Left renal cortex interstitium (tissue), 4 donors: Measurements from ENCODE around the gene MAML3. TPM values are rescaled to one million over a fixed set of nuclear protein-coding genes. Genes with fewer than 3 reads are reported as not detected.

ENCODE experiments used
- DNase-seq, 4 donors: peaks; one replicate each; pipeline ENCODE4 v3.0.0-alpha.2; 2013; ENCODE audit warnings: low read depth in 4 of 4, low spot score in 2 of 4, missing footprints in 1 of 4
- polyA plus RNA-seq, 4 donors: library from polyadenylated mRNA; unstranded; fragments of 120-200 nt; gene quantifications; one replicate each; pipeline ENCODE4 v1.2.1, GENCODE V29; 2013; ENCODE audit not compliant: insufficient read length in 4 of 4

The MAML3 gene
- polyA plus RNA-seq, 4 donors = 14.8 to 22.5 (median 17.4) TPM

GRCh38 chr4:140106289-140106844, 47.6 kb downstream of the MAML3 start:
- DNase-seq = no peak

- DNase-seq = no peak
Measured at GRCh38 chr4:140105436-140105835, 48.5 kb downstream of the MAML3 start.

GRCh38 chr4:140103676-140104075, 50.3 kb downstream of the MAML3 start:
- no peak for DNase-seq

GRCh38 chr4:140102421-140102820, 51.6 kb downstream of the MAML3 start:
- DNase-seq = no peak

- no peak for DNase-seq
Measured at GRCh38 chr4:140100771-140101170, 53.2 kb downstream of the MAML3 start.

- no peak for DNase-seq
Measured at GRCh38 chr4:140099983-140100382, 54.0 kb downstream of the MAML3 start.

GRCh38 chr4:140098455-140099160, 55.4 kb downstream of the MAML3 start:
- no peak for DNase-seq

- DNase-seq = no peak
Measured at GRCh38 chr4:140097572-140097971, 56.4 kb downstream of the MAML3 start.

- DNase-seq = no peak
Measured at GRCh38 chr4:140096921-140097320, 57.1 kb downstream of the MAML3 start.

GRCh38 chr4:140096483-140096861, 57.5 kb downstream of the MAML3 start:
- DNase-seq = no peak

GRCh38 chr4:140095694-140096482, 58.1 kb downstream of the MAML3 start:
- DNase-seq = no peak

- no peak for DNase-seq
Measured at GRCh38 chr4:140094438-140095420, 59.3 kb downstream of the MAML3 start.

GRCh38 chr4:140092094-140092851, 61.7 kb downstream of the MAML3 start:
- DNase-seq = no peak

- no peak for DNase-seq
Measured at GRCh38 chr4:140091305-140091704, 62.7 kb downstream of the MAML3 start.

- no peak for DNase-seq
Measured at GRCh38 chr4:140090215-140090731, 63.7 kb downstream of the MAML3 start.

- DNase-seq = no peak
Measured at GRCh38 chr4:140089216-140089615, 64.8 kb downstream of the MAML3 start.

GRCh38 chr4:140088323-140088967, 65.5 kb downstream of the MAML3 start:
- no peak for DNase-seq

- DNase-seq = no peak
Measured at GRCh38 chr4:140085881-140086280, 68.1 kb downstream of the MAML3 start.

GRCh38 chr4:140085062-140085622, 68.8 kb downstream of the MAML3 start:
- DNase-seq = no peak
